HS-27A (cell line): Measurements from ENCODE around the gene ANTXR1.

Experiments used
- DNase-seq: peaks from one replicate; pipeline ENCODE4 v3.0.0-alpha.2; 2012; ENCODE audit warnings: low read depth, missing footprints

The ANTXR1 gene

DNA sequence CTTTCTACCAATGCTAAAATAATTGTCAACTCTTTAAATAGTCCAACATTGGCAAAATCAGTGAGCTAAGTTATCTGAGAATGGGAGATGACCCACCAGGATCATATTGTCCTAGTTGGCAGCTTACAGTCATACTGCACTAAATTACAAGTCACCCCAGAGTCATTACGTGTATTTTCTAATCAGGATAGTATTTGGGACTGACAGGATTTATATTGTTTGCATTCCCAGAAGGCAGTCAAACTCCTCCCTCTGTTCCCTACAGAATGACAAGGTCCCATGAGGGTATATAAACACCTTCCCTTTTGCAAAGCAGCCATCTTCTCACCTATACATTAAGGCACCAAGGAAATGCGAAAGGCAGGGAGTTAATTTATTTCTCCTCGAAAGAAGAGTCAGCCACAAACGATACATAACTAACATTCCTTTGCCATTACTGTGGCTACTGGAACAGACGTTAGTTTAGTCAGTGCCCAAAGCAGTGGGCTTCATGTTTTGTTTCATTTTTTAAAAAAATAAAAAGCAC is 125.3 kb downstream of the ANTXR1 start:
- DNase-seq = peak; percentile 54

DNA sequence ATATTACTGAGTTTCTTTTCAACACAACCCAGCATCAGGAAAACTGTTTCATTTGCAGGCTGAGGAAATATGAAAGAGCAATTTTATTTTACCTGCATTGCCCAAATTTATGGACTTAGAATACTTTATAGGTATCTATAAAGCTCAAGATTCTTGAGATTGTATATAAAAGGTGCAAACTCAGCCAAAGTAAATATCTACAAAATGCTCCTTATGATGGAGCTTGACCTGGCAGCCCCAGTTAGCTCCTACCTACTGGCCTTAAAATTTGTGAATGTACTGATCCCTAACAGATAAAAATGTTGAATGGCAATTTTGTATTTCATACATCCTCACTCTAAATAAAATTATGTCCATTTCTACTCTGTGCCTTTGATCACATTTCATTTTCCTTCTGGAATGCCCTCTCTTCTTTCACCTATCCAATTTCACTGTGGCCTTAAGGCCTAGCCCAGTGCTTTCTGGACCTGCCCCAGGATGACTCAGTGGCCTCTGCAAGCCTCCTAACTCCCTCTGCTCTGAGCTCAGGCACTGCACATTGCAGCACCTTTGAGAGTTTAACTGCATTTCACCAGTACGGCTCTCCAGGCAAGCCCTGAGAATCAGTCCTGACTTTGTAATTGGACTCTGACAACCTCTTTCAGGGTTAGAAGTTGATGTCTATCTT is 125.9 kb downstream of the ANTXR1 start:
- DNase-seq = peak; percentile 49

DNA sequence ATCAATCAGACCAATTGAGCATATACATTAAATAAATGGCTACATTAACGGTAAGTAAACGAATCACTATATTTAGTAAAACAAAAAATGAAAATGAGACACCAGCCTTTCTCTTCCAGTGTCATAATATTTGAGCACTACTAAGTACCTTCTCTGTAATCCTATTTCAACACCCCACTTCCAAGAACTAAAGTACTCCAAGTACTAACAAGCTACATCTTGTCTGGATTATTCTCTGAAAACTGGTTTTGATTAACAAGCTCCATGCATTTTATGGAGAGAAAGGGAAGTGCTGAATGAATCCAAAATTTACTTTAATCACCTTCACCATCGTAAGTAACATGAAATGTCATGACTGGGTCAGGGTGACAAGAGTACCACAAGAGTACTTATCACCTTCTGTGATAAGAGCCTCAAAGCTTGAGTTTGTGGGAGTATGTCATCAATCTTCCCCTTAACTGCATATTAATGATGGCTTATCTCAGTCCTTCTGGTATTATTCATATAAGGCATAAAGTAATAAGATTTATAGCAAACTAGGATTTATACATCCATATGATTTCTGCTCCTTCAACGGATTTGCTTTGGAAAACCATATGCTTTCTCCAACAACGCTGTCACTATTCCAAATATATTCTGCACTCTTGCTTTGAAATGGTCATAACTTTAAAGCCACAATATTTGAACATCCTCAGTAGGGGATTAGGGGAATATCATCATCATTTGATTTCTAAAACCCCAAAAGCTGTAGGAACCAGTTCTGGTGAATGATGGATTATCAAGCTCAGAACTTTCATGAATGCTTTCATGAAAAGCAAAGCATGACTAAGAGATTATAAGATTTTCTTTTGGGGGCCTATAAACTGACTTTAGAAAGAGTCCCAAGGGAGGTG is 127.0 kb downstream of the ANTXR1 start:
- no peak for DNase-seq

DNA sequence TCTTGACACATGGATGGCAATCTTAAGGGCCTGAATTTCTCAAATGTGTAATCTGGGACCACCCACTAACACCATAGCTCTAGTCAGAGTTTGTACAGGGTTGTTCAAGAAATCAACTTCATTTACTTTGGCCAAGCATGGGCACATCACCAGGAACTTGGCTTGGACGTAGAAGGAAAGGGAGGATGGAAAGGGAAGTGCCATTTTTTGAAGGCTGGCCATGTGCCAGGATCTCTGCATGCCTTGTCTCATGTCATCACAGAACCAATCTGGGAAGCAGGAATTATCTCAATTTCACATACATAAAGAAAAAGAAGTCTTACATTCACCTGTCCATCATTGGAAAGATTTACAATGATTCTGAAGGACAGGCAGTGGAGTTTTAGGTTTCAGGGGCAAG is 128.1 kb downstream of the ANTXR1 start:
- DNase-seq = no peak

DNA sequence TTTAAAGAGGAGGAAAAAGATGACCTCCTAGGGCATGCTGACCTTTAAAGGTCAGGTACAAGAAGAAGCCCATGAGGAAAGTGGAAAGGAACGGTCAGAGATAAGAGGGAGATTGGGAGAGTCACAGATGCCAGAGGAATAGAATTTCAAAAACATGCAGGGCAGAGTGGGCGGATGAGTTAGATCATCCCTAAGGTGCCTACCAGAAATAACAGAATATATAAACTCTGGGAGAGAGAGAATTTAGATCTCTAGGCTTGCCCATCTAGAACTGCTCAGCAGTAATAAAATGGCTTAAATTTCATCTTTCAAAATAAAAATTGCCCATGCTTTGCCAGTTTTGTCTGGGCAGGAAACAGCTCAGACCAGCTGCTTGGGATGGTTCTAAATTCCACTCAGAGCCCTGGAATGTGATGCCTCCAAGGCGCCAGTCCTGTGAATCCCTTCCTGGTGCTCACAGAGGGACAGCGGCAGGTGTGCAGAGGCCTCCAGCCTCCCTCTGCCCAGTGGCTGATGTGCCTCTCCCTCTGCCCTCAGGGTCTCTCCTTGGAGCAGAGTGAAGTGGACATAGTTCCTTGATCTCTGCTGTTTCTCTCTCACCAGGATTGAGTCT is 130.9 kb downstream of the ANTXR1 start:
- DNase-seq = no peak

DNA sequence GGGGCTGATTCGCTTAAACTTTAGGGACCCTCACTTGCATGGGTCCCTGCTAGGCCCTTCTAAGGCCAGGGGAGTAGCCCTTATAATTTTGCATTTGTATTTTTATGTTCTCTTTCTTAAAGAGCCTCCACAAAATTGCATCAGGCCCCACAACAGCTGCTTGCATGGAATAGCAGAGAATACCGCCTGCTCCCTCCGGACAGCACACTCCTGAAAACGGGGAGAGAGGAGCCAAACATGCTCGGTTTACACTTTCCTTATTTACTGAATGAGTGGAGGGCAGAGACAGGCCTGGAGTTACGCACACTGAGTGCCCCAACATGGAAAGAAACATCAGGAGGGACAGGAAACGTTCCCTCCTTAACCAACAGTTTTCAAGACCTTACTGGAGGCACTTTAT is 132.2 kb downstream of the ANTXR1 start:
- DNase-seq = no peak

DNA sequence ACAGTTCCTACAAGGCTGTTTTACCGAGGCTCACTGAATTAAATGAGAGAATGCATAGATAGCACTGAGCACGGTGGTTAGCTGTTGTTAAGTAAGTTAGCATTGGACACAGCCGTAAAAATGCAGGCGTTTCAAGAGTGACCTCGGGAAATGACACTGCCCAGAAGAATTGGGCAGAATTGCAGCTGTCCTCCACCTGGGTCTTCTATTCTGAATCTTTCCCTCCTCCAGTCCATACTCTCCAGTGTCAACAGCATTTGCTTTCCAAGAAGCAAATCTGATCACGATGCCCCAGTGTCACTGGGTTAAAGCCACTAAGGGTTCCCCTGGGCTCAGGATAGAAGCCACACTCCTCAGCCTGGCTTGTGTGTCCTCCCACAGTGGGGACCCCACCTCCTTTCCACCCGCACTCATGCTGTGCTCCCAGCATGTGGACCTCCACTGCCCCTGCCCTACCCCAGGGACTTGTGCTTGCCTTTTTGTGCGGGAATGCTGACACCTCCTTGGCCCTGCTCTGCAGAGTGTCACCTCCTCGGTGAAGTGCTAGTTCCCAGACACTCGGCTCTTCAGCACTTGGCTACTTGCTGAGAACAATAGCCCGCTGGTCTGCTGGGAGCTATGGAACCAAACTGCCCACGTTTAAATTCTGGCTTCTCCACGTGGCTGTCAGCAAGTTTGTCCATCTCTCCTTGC is 135.0 kb downstream of the ANTXR1 start:
- DNase-seq = no peak

DNA sequence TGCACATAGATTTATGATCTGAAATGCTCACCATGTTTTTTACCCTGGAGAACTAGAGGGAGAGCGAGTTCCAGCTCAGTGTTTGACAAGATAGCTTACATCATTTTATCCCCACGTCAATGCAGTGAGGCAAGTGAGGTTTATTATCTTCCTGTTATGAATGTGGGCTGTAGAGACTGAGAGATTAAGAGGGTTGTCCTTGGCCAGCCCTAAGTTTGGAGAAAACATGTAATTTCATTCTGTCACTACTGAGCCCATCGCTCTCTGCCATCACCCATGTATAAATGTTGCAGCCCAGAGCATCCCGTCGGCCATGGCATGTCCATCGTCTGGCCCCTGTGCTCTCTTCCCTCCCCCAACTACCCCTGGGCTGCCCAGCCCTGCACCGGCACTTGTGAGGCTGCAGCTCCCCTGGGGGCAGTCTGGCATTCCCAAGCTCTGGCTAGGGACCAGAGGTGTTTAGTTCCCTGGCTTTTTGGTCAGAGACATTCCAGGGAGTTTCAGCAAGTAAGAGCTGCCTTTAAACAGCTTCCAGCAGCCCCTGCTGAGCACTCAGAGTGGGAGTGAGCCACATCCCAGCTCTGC is 136.7 kb downstream of the ANTXR1 start:
- no peak for DNase-seq

DNA sequence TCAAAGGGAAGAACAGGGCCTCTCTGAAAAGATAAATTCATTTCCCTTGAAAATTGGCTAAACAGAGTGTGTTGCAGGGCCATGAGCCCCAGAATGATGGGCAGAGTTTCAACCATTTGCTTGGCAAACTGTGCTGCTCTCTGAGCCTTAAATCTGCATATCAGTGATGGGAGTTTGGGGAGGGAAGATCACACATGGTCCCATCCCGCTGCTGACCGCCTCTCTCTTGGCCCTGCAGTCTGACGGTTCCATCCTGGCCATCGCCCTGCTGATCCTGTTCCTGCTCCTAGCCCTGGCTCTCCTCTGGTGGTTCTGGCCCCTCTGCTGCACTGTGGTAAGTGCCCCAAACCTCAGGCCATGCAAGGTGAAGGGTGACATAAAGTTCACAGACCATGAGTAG is 139.0 kb downstream of the ANTXR1 start:
- DNase-seq = no peak

DNA sequence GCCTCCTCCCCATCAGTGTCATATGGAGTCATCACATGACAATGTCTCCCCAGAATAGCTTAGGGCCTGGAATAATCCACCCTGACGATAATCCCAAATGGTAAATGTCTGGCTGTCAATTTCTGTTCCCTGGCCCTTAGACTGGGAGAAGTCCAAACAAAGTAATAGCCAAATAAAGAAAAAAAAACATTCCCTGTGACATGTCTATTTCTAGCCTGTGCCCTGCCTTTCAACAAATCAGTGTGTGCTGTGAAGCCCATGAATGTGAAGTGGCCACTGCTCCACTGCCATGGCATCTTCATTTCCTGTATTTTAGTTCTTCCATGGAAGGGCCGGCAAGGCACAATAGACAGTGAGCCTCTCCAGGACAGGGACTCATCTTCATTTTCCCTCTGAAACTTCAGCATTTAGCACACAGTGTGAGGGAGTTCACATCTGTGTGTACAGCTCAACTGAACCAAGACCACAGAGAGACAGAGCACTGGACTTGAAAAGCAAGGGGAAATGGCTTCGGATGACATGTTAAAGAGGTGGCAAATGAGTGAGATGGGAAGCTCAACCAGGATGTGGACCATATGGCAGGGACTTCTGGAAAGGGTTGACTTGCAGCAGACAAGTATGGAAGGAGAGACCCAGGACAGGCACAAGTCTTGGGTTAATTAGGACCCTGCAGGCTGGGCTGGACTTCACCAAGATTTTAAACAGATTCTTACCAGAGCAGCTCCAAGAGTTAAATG is 140.0 kb downstream of the ANTXR1 start:
- no peak for DNase-seq

DNA sequence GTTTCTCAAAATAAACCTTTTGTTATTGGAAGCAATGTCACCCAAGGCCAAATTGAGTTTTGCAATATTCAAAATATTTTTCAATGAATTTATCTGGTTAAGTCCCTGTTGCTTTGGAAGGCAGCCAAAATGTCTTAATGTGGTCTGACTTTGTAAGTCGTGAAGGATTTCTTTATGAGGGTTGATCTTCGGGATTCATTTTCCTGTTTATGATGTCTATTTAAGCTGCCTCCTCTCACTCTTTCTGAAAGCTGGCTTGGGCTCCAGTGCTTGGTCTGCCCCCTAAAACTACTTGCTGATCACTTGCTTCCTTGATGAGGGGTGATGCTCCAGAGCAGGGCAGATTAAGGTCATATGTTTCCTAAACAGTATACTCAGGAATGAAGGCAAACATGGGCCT is 141.1 kb downstream of the ANTXR1 start:
- no peak for DNase-seq

DNA sequence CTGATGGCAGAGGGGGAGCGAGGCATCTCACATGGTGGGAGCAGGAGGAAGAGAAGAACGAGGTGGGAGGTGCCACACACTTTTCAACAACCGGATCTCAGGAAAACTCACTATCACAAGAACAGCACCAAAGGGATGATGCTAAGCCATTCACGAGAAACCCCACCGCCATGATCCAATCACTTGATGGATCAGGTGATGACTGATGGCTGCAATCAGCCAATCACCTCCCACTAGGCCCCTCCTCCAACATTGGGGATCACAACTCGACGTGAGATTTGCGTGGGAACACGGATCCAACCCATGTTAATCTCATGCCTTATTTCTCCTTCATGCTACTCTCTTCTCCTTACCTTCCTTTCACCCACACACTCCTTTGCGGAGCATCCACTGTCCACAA is 143.6 kb downstream of the ANTXR1 start:
- no peak for DNase-seq

DNA sequence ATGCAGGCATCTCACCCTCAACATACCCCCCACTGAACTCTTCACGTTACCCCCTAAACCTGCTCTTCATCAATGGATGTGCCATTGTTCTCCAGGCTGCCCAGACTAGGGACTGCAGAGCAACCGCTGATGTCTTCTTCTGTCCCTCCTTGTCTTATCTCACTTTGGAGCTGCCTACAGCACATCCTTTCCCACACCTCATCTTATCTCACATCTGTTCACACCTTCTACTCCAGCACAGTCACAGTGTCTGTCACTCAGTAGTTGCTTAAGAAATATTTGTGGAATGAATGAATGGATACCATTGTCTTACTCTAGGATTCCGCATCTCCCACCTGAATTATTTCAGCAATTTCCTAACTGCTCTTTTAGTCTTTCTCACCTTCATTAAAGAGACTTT is 144.5 kb downstream of the ANTXR1 start:
- no peak for DNase-seq

DNA sequence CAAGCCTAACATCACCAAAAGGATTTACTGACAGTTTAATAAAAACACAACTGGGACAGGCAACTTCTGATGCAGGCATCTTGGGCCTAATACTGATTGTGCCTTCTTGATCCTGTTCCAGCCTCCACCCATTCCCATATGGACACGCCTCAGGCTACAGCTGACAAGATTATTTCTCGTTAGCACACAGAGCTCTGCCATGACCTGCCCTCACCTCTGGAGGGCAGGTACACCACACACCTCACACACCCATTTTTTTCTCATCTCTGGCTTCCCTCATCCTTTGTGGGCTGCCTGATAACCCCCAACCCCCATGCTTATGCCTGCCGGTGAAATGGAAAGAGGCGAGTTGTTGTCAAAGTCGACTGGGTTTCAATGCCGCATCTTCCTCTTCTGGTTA is 147.0 kb downstream of the ANTXR1 start:
- DNase-seq = no peak

DNA sequence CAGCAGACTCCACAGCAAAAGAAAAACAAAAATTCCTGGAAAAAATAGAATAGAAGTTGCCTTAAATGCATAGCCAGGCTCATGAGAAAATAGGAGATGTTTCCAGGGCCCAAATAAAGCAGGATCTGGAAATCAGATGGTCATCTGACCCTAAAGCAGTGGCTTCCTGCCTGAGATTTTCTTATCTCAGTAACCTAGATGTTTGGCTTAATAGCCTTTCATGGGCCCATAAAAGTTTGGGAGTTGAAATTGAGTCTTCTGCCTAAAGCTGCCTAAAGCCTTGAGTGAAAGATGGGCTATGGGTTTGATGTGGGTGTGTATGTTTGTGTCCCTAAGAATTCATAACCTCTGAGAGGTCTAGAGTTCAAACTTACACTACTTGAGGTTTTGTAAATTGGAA is 149.1 kb downstream of the ANTXR1 start:
- DNase-seq = no peak

DNA sequence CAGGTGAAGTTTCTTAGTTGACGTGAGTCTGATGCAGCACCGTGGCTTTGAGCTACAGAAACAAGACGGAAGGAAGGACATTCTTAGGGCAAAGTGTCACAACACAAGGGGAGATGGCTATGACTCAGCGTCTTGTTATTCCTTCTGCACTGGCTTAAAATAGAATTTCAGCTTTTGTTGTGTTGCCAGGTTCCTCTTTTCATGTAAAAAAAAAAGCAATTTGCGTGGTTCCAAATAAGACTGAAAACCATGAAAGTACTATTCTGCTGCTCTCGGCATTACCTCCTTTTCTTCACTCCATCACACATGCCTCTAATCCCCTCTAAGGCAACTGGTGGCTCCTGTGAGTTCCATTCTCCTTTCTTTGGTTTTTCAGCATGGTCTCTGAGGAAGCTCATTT is 150.1 kb downstream of the ANTXR1 start:
- DNase-seq = peak; percentile 38

DNA sequence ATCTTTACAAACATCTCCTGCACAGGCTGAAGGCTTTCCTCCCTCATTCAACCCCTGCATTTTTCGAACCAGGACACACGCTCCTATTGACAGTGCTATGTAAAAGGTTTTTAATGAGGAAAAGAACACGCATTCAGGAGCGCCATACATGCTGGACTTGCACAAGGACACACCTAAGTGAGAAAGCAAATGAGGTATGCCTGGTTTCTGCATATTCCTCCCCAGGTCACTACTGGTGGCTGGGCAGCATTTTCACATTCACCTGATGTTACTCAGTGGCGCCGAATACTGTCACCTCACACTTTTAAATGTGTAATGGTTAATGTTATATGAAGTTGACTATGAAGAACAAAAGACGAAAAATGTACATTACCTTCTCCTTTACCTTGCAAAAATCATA is 150.6 kb downstream of the ANTXR1 start:
- DNase-seq = no peak

DNA sequence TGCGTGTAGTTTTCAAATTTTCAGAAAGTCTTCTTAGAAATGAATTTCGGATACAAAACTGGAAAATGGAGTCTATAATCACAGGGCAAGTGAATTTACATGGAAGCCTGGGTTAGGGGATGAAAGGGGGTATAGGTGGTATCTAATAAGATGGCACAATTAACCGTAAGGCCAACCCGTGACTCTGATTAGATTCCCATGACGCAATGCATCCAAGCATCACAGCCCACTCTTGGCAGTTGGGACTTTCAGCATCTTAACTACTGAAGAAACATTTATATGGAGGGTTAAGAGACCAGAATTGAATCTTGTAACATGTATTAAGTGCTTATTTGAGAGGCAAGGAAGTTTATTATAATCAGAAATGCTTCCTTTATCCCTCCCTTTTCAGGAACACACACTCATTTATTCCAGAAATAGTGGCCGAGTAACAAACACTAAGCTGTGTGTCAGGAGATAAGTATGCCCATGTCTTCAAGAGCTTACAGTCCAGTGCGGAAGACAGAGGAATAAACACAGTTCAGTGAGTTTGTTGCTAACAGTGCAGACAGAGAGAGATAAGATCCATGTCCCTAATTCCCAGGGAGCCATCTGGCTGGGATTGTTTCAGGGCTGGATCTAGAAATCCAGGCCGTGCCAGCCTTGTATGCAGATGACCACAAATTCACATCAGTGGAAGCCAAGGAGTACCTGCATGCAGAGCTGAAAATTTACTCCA is 151.2 kb downstream of the ANTXR1 start:
- DNase-seq = no peak

DNA sequence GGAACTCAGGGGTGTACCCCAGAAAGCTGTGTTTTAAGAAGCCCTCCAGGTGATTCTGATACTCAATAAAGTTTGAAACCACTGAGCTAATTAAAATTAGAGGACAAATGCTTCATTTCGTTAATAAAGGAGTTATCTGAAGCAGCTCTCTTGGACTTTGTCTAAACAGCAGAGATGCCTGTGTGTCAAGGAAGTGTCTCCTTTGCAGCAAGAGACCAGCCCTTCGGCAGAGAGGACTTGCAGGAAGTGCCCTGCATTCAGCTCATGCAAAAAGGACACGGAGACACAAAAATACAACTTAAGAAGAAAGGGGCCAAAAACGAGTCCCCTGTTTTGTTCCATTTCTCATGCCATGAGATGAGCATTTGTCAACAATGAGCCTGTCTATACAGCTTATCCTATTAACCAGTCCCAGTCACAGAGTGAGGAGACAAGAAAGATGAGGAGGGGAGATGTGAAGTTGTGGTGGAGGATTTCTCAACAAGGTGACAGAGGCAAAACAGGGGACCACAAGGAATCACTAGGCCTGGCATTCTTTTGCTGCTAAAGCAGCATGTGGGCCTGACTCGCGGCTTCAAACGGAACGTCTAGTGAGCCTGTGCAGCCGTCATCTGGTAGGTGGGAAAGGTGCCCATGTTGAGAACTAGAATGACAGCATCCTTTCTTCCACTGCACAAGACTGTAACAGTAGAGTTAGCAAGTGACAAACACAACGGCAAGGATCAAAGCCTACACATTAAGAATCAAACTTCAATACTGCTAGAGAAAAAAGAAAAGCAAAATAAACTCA is 152.3 kb downstream of the ANTXR1 start:
- no peak for DNase-seq

DNA sequence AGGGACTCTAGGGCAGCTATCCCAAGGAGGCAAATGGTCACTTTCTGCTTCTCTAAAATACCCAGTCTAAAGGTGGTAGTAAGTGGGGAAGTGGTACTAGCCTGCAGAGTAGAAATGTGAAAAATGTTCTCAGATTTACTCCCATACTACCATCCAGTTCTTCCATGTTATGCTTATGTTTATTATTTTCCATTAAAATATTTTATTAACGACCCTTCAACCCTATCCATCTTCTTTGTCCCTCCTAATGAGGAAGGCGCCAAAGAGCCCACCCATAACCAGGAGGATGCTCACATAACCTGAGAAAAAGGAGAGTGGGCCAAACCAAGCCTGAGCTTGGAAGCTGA is 153.5 kb downstream of the ANTXR1 start:
- DNase-seq = no peak
